Measurements from ENCODE around the gene TMEM26. TPM values are rescaled to one million over a fixed set of nuclear protein-coding genes. Genes with fewer than 3 reads are reported as not detected.

TMEM26 gene
- total RNA-seq, 1 experiment from 2014 or later, result 1.6 TPM

- Mint-ChIP-seq H3K27me3 (ENCODE audit: low read depth) (no peaks in the 10 kb centered on the region; the same call in 1 of the 2 replicates), H3K4me3 (no peak overlapping the region), H3K4me1 (peaks cover 61% of the 10 kb centered on the region), H3K27ac (no peak overlapping the region), H3K36me3 (peaks cover 11% of the 10 kb centered on the region), H3K9me3 (peaks cover 19% of the 10 kb centered on the region)
- DNase-seq (ENCODE audit: low spot score) (no peak), ATAC-seq (no peak)
- CTCF ChIA-PET, result no interaction called here
- POLR2A ChIA-PET, result no interaction called here
- TF ChIP-seq TCF7 (CRISPR knock-in tag; IDR thresholded peaks at IDR 0.05; ENCODE audit: low read depth) (no peak), CREB1 (CRISPR knock-in tag; IDR thresholded peaks at IDR 0.05) (no peak), STAT6 (CRISPR knock-in tag; conservative IDR thresholded peaks at IDR 0.05; ENCODE audit: low read depth) (no peak), ZNF317 (CRISPR knock-in tag; IDR thresholded peaks at IDR 0.05; ENCODE audit: borderline replicate concordance, low read depth) (no peak), JAZF1 (CRISPR knock-in tag; IDR thresholded peaks at IDR 0.05) (no peak), FOXK1 (CRISPR knock-in tag; IDR thresholded peaks at IDR 0.05) (no peak), USF1 (CRISPR knock-in tag; IDR thresholded peaks at IDR 0.05) (no peak), CREM (CRISPR knock-in tag; IDR thresholded peaks at IDR 0.05) (no peak), GTF2I (CRISPR knock-in tag; conservative IDR thresholded peaks at IDR 0.05) (no peak), ETV6 (CRISPR knock-in tag; IDR thresholded peaks at IDR 0.05) (no peak), ZBTB21 (CRISPR knock-in tag; IDR thresholded peaks at IDR 0.05; ENCODE audit: borderline replicate concordance) (no peak), ZNF416 (CRISPR knock-in tag; IDR thresholded peaks at IDR 0.05) (no peak), E2F4 (CRISPR knock-in tag; IDR thresholded peaks at IDR 0.05; ENCODE audit: borderline replicate concordance, low read depth) (no peak), NR2C2 (CRISPR knock-in tag; IDR thresholded peaks at IDR 0.05) (no peak), NFE2L1 (CRISPR knock-in tag; IDR thresholded peaks at IDR 0.05) (no peak)
- TF ChIP-seq, protein P1, sequence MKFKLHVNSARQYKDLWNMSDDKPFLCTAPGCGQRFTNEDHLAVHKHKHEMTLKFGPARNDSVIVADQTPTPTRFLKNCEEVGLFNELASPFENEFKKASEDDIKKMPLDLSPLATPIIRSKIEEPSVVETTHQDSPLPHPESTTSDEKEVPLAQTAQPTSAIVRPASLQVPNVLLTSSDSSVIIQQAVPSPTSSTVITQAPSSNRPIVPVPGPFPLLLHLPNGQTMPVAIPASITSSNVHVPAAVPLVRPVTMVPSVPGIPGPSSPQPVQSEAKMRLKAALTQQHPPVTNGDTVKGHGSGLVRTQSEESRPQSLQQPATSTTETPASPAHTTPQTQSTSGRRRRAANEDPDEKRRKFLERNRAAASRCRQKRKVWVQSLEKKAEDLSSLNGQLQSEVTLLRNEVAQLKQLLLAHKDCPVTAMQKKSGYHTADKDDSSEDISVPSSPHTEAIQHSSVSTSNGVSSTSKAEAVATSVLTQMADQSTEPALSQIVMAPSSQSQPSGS (CRISPR knock-in tag; IDR thresholded peaks at IDR 0.05; ENCODE audit: borderline replicate concordance, low read depth), result no peak
- TF ChIP-seq, protein P2, sequence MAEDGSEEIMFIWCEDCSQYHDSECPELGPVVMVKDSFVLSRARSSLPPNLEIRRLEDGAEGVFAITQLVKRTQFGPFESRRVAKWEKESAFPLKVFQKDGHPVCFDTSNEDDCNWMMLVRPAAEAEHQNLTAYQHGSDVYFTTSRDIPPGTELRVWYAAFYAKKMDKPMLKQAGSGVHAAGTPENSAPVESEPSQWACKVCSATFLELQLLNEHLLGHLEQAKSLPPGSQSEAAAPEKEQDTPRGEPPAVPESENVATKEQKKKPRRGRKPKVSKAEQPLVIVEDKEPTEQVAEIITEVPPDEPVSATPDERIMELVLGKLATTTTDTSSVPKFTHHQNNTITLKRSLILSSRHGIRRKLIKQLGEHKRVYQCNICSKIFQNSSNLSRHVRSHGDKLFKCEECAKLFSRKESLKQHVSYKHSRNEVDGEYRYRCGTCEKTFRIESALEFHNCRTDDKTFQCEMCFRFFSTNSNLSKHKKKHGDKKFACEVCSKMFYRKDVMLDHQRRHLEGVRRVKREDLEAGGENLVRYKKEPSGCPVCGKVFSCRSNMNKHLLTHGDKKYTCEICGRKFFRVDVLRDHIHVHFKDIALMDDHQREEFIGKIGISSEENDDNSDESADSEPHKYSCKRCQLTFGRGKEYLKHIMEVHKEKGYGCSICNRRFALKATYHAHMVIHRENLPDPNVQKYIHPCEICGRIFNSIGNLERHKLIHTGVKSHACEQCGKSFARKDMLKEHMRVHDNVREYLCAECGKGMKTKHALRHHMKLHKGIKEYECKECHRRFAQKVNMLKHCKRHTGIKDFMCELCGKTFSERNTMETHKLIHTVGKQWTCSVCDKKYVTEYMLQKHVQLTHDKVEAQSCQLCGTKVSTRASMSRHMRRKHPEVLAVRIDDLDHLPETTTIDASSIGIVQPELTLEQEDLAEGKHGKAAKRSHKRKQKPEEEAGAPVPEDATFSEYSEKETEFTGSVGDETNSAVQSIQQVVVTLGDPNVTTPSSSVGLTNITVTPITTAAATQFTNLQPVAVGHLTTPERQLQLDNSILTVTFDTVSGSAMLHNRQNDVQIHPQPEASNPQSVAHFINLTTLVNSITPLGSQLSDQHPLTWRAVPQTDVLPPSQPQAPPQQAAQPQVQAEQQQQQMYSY (CRISPR knock-in tag; IDR thresholded peaks at IDR 0.05), result no peak
- TF ChIP-seq, protein P3, sequence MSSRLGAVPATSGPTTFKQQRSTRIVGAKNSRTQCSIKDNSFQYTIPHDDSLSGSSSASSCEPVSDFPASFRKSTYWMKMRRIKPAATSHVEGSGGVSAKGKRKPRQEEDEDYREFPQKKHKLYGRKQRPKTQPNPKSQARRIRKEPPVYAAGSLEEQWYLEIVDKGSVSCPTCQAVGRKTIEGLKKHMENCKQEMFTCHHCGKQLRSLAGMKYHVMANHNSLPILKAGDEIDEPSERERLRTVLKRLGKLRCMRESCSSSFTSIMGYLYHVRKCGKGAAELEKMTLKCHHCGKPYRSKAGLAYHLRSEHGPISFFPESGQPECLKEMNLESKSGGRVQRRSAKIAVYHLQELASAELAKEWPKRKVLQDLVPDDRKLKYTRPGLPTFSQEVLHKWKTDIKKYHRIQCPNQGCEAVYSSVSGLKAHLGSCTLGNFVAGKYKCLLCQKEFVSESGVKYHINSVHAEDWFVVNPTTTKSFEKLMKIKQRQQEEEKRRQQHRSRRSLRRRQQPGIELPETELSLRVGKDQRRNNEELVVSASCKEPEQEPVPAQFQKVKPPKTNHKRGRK (CRISPR knock-in tag; IDR thresholded peaks at IDR 0.05; ENCODE audit: borderline replicate concordance), result no peak
Observed at GRCh38 chr10:61480208-61480607, 27.0 kb upstream of the TMEM26 start.
